Measurements from ENCODE around the gene RCAN3.
"Not testable (repeated sequence)": the region's sequence is repeated elsewhere in the genome, so short reads cannot be mapped to it uniquely, and the experiment has no call there.

RCAN3 gene

DNA sequence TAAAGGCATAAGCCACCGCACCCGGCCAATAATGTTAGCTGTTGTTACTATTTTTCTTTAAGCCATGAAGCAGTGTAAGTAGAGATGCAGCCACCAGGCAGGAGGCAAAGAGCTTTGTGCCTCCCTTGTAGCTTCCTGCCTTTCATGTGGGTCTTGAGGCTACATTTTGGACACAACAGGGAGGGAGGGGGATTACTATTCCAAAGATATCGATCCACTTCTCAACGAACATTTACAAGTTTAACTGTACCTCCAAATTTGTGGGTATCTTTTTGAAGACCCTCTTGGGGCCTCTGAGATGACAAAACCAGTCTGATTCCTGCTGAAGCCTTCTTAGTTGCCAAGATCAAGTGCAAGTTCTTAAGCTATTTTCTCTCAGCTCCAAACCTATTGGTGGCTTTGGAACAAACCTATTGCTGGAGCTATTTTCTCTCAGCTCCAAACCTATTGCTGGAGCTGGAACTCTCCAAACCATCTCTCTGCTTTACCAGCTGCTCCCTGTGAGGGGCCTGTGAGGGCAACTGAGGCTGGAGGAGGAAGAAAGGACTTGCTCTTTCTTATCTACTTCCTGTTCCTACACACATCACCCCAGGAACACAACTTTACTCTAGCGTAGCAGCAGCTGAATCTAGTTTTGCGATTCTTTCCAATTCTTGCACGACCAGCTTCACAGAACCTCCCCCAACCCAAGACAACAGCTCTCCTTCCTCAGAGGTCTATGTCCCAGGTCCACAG, 16.1 kb upstream of the RCAN3 start:
- no peak for DNase-seq

DNA sequence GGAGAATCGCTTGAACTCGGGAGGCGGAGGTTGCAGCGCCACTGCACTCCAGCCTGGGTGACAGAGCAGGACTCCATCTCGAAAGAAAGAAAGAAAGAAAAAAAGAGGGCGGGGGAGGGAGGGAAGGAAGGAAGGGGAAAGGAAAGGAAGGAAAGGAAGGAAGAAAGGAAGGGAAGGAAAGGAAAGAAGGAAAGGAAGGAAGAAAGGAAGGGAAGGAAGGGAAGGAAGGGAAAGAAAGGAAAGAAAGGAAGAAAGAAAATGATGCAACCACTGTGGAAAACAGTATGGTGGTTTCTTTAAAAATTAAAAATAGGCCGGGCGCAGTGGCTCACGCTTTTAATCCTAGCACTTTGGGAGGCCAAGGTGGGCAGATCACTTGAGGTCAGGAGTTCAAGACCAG, 15.2 kb upstream of the RCAN3 start:
- DNase-seq, result no peak

DNA sequence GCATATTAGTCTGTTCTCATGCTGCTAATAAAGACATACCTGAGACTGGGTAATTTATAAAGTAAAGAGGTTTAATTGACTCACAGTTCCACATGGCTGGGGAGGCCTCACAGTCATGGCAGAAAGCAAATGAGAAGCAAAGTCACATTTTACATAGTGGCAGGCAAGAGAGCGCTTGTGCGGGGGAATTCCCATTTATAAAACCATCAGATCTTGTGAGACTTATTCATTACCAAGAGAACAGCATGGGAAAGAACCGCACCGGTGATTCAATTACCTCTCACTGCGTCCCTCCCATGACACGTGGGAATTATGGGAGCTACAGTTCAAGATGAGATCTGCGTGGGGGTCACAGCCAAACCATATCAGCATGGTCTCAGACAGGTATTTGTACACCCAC, 14.5 kb upstream of the RCAN3 start:
- DNase-seq, result not testable (repeated sequence)

GRCh38 chr1:24489674-24490073, 13.0 kb upstream of the RCAN3 start:
- no peak for DNase-seq

DNA sequence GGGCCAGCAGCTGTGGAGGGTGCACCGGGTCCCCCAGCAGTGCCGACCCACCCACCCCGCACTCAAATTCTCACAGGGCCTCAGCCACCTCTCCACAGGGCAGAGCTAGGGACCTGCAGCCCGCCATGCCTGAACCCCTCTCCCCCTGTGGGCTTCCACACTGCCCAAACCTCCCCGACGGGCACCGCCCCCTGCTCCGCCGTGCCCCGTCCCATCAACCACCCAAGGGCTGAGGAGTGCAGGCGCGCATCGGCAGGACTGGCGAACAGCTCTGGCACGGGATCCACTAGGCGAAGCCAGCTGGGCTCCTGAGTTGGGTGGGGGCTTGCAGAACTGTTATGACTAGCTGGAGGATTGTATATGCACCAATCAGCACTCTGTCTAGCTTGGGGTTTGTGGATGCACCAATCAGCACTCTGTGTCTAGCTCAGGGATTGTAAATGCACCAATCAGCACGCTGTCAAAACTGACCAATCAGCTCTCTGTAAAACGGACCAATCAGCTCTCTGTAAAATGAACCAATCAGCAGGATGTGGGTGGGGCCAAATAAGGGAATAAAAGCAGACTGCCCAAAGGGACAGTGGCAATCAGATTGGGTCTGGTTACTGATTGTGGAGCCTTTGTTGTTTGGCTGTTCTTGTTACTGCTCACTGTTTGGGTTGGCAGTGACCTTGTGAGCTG, 12.4 kb upstream of the RCAN3 start:
- no peak for DNase-seq

DNA sequence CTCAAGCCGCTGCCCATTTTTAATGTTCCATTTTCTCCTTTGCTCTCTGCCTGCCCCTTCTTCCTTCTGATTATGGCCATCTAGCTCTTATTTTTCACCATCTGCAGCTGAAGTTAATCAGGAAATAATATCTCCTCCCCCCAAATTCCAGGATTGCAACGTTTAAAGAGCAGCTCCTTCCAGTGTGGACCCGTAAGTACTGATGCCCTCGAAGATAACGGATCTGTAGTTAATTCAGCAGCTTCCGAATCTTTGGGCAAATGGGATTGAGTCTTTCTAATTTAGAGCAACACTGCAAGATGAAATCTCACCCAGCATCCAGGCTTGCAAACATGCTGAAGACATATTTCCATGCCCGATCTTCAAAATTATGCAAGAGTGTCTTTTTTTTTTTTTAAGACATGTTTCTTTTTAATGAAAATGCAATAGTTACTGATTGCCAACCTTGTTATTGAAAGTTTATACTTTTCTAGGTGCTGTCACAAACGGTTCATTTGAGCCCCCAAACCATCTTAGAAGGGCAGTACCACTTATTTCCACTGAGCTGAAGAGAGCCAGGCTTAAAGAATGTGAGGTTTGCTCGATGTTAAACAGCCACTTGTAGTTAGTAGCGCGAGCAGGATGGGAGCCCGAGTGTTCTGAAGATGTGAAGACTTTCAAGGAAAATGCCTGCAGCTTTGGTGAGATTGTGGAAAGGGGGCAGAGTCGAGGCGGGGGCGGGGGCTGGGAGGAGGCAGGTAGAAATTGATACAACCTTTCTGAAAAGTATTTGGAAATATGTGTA, 10.9 kb upstream of the RCAN3 start:
- no peak for DNase-seq

GRCh38 chr1:24492935-24493334, 9.7 kb upstream of the RCAN3 start:
- not testable (repeated sequence) for DNase-seq

DNA sequence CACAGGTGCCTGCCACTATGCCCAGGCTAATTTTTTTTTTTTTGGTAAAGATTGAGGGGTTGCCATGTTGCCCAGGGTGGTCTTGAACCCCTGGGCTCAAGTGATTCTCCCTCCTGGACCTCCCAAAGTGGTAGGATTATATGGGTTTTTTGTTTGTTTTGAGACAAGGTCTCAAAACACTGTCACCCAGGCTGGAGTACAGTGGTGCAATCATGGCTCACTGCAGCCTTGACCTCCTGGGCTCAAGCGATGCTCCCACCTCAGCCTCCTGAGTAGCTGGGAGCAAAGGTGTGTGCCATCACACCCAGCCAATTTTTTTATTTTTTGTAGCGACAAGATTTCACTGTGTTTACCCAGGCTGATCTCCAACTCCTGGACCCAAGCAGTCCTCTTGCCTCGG, 8.9 kb upstream of the RCAN3 start:
- no peak for DNase-seq

DNA sequence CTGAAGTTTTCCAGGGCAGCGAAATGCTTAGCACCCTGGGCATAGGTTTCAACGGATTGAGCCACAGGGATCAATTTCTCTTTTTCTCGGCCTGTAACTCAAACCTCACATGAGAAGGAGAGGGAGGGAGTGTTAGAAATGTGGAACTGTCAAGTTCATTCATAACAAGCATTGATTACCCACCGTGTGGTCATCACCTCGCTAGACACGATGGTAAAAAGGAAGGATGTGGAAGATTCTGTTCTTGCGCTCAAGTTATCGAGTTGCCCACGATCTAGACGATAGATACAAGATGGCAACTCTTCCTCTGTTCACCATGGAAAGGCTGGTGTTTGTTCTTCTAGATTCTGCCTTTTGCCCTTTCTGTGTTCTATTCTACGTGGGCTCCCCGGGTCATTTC, 4.0 kb upstream of the RCAN3 start:
- DNase-seq, result no peak

- DNase-seq, result no peak
Observed at GRCh38 chr1:24500448-24501048, 2.1 kb upstream of the RCAN3 start.

GRCh38 chr1:24501371-24502064, 1.1 kb upstream of the RCAN3 start:
- peak; percentile 37 for DNase-seq

DNA sequence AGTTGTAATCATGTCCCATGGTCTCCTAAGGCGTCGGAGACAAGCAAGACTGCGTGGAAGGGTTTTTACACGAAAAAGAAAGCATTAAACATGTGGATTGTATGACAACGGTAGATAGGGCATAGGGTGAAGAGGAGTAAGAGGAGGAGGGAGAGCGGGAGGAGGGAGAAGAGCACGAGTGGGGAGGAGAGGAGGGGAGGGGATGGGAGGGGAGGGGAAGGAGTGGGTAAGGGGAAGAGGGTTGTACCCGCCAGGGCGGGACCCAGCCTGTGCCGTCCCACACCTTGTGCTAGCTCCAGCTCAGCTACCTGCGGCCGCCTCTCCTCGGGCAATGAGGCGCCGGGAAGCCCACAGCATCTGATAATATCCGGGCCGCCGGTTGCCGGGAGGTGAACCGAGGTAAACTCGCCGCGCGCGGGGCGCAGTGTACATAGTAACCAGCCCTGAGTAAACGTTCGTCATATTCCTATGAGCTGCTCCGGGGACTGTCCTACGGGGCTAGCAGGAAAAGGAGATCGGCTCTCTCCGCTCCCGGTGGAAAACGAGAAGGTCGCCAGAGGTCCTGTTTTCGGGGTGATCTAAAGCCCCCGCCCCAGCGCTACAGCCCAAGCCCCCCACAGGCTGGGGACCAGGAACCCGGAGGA, 449 bp upstream of the RCAN3 start:
- DNase-seq, result peak; percentile 82

DNA sequence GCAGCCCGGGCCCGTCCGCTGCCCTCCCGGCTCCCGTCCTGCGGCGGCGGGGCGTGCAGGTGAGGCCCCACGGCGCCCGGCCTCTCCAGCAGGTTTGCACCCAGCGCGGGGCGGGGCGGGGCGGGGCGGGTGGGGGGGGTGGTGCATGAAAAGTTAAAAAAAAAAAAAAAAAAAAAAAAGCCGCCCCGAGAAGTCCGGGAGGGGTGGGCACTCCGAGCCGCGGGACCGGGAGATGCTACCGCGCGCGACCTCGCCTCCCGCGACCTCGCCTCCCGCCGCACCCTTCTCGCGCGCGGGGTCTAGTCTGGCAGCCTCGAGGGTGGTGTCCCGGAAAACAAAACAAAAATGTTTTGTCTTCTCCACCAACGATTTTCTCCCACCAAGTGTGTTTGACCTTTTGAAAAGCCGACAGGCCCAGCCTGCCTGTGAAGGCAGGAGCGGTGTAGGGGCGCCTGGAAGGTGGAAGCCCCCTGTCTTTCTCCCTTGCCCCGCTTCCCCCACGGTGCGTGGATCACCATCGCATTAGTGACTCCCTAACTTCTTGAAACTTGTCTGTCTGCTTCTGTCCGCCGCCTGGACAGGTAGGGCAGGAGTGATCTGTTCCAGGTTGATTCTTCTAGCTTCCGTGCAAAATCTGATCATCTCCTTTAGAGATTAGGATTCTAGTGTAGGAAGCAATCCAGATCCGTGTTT, 569 bp downstream of the RCAN3 start:
- DNase-seq, result peak; percentile 15

DNA sequence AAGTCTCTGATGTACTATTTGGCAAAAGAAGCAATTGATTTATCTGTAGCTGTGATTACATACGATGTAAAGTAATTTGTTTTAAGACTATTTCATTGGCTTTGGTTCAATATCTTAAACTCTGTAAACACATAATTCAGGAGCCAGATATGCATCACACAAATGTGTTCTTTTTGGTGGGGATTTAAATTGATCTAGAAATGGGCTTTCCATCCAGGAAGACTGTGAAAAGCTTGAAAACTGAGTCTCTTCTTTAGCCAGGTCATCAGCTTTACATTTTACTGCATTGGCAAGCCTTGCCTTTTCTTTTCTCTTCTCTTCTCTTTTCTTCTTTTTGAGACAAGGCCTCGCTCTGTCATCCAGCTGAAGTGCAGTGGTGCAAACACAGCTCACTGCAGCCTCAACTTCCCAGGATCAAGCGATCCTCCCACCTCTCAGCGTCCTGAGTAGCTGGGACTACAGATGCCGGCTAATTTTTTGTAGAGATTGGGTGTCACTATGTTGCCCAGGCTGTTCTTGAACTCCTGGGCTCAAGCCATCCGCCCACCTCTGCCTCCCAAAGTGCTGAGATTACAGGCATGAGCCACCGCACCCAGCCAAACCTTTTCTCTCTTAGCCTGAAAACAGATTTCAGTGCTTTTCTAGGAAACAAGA, 1.4 kb downstream of the RCAN3 start:
- DNase-seq, result no peak

- no peak for DNase-seq
Observed at GRCh38 chr1:24504560-24504959, 1.9 kb downstream of the RCAN3 start.

- no peak for DNase-seq
Observed at GRCh38 chr1:24505816-24506215, 3.2 kb downstream of the RCAN3 start.

DNA sequence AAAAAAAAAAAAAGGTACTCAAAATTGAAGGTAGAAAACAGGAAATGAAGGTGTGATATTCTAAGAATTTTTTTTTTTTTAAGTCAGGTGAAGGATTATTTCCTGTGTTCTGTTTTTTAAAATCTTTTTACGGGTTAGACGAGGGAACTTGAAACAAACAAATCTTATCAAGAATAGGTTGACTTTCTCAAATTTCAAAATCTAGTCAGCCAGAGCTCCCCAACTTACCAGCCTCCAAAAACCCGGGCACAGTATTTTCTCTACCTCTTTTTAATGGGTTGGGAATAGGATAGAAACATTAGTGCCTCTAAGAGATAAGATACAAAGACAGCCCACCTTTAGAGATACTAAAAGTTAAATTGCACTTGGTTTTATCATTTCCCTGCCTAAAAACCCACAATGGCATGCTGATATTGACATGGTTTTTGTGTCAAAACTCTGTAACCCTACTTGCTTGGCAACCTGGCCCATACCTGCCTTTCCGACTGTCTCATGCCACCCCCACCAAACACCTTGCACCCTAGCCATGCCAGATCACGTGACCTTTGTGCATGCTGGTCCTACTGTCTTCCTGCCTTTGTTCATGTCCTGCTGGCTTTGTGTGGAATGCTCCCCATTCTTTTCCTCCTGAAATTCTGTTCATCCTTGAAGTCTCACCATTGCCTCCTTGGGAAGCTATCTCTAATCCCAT, 4.2 kb downstream of the RCAN3 start:
- no peak for DNase-seq

DNA sequence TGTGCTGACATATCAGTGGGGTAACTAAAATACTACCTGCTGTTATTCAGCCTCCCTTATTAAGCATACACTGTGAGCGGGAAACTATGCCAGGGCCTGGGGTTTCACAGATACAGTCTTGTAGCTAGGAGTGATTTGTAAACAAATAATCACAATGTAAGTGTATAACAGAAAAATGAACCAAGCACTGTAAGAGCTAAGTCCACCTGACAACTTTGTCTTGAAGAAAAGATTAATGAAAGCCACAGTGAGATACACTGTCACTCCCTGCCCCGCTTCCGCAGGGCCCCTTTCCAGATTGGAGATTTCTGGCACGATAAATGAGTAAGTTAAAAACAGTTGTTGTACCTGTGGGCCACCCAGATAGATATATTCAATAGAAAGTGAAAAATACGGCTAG, 4.8 kb downstream of the RCAN3 start:
- DNase-seq, result no peak

DNA sequence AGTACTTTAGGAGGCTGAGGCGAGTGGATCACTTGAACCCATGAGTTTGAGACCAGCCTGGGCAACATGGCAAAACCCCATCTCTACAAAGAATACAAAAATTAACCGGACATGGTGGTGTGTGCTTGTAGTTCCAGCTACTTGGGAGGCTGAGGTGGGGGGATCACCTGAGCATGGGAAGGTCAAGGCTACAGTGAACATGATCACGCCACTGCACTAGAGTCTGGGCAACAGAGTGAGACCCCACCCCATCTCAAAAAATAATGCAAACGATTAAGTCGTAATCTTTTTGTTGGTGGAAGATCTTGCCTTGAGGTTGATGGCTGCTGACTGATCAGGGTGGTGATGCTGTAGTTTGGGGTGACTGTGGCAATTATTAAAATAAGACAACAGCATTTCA, 6.3 kb downstream of the RCAN3 start:
- DNase-seq, result no peak

- DNase-seq, result no peak
Observed at GRCh38 chr1:24513706-24514105, 11.1 kb downstream of the RCAN3 start.

GRCh38 chr1:24514946-24515345, 12.3 kb downstream of the RCAN3 start:
- no peak for DNase-seq

Data from NCI-H146 (cell line).